ENCODE results near the gene FAM219B.

DNA sequence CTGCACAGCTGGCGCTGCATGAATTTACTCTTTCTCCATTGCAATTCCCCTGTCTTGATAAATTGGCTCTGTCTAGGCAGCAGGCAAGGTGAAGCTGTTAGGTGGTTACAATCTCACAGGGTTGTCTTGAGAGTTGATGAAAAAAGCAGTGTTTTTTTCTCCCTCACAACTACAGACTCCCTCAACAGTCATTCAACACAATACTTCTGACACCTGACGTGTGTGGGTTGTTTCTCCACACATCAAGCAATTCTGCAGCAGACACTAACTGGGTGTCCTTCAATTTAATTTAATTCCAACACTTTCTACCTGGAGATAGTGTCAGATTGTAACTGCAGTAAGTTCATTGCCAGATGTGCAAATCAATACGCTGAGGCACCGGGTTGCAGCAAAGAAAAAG lies 28.4 kb downstream of the FAM219B start:
- TF ChIP-seq, protein P1, sequence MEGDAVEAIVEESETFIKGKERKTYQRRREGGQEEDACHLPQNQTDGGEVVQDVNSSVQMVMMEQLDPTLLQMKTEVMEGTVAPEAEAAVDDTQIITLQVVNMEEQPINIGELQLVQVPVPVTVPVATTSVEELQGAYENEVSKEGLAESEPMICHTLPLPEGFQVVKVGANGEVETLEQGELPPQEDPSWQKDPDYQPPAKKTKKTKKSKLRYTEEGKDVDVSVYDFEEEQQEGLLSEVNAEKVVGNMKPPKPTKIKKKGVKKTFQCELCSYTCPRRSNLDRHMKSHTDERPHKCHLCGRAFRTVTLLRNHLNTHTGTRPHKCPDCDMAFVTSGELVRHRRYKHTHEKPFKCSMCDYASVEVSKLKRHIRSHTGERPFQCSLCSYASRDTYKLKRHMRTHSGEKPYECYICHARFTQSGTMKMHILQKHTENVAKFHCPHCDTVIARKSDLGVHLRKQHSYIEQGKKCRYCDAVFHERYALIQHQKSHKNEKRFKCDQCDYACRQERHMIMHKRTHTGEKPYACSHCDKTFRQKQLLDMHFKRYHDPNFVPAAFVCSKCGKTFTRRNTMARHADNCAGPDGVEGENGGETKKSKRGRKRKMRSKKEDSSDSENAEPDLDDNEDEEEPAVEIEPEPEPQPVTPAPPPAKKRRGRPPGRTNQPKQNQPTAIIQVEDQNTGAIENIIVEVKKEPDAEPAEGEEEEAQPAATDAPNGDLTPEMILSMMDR (IDR thresholded peaks at IDR 0.05), result no peak
- TF ChIP-seq POLR2AphosphoS5 (IDR thresholded peaks at IDR 0.05) (no peak), POLR2A (IDR thresholded peaks at IDR 0.05) (no peak)

Measured in stomach (tissue), 4 donors.